ENCODE measurements around the gene RPL22L1. TPM values are rescaled to one million over a fixed set of nuclear protein-coding genes. Genes with fewer than 3 reads are reported as not detected.
A peak's percentile ranks its signal among the peaks of the same experiment; 100 is the strongest.

The RPL22L1 gene
- total RNA-seq, 1 donor from 2014 or later: 71.3 TPM

DNA sequence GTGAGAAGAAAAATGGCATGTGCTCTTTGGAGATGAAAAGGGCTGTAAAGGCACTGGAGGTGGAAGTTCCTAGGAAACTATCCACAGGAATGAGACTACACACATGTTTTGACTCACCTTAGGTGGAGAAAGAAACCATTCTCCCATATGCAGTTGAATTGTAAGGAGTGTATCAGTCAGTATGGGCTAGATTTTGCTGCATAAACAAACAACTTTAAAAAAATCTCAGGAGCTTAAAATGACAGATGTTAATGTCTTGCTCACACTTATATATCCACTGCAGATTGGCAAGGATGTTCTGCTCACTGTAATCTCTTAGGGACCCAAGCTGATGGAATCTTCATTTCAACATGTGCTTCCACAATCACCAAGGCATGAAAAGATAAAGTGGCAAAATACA lies 25.6 kb downstream of the RPL22L1 start:
- Histone ChIP-seq H3K4me3 (ENCODE audit: low read depth, low read length) (no peak overlapping the region), H3K36me3 (ENCODE audit: control insufficient read depth, insufficient read depth, low read length) (no peaks in the 10 kb centered on the region), H3K27me3 (ENCODE audit: control insufficient read depth, insufficient read depth, low read length) (peaks cover 3% of the 10 kb centered on the region)
- TF ChIP-seq, protein P1, sequence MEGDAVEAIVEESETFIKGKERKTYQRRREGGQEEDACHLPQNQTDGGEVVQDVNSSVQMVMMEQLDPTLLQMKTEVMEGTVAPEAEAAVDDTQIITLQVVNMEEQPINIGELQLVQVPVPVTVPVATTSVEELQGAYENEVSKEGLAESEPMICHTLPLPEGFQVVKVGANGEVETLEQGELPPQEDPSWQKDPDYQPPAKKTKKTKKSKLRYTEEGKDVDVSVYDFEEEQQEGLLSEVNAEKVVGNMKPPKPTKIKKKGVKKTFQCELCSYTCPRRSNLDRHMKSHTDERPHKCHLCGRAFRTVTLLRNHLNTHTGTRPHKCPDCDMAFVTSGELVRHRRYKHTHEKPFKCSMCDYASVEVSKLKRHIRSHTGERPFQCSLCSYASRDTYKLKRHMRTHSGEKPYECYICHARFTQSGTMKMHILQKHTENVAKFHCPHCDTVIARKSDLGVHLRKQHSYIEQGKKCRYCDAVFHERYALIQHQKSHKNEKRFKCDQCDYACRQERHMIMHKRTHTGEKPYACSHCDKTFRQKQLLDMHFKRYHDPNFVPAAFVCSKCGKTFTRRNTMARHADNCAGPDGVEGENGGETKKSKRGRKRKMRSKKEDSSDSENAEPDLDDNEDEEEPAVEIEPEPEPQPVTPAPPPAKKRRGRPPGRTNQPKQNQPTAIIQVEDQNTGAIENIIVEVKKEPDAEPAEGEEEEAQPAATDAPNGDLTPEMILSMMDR (IDR thresholded peaks at IDR 0.05; ENCODE audit: insufficient read depth, low read length, severe bottlenecking): no peak
- no peak for FAIRE-seq
- no peak for DNase-seq (ENCODE audit: low read depth)

DNA sequence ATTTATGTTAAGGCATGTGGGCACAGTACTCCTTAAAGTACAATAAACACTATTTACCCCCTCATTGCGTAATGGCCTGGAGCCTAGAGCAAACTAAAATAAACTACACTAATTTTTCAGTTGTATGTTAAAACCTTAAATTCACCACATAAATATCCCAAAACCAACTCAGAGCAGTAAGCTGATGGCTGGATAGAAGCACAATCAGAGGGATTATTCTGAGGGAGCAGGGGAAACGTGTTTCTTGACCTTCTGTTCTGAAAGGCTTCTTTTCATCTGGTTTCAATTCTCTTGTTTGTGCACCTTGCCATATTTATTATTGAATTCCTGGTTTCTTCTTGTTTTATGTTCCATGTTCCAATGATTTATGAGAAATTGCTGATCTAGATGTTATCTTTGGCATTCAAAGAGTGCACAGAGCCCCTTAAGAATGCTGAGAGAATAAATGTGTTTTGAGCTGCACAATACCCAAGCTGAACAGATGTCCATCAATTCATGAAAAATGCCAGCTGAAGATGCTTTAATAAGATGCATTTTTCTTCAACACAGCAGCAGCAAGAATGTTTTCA lies 29.6 kb downstream of the RPL22L1 start:
- peaks cover 4% of the 10 kb centered on the region for H3K27me3 ChIP-seq (ENCODE audit: control insufficient read depth, insufficient read depth, low read length)
- DNase-seq (ENCODE audit: low read depth) (no peak), FAIRE-seq (no peak)

DNA sequence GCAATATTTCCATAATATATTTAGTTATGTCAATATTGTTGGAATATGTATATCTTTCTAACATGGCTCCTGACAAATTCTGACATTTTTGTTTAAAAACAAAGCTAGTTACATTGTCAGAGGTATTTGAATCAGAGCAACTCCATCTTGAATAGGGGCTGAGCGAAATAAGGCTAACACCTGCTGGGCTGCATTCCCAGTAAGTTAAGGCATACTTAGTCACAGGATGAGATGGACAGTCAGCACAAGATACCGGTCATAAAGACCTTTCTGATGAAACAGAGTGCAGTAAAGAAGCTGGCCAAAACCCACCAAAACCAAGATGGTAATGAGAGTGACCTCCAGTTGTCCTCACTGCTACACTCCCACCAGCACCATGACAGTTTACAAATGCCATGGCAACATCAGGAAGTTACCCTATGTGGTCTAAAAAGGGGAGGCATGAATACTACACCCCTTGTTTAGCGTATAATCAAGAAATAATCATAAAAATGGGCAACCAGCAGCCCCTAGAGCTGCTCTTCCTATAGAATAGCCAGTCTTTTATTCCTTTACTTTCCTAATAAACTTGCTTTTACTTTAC lies 30.4 kb downstream of the RPL22L1 start:
- DNase-seq (ENCODE audit: low read depth) (peak; percentile 34), FAIRE-seq (no peak)
- H3K36me3 ChIP-seq (ENCODE audit: control insufficient read depth, insufficient read depth, low read length): no peaks in the 10 kb centered on the region
- H3K27me3 ChIP-seq (ENCODE audit: control insufficient read depth, insufficient read depth, low read length): peaks cover 6% of the 10 kb centered on the region
- TF ChIP-seq, protein P1 (IDR thresholded peaks at IDR 0.05; ENCODE audit: insufficient read depth, low read length, severe bottlenecking): no peak
- no peak overlapping the region for H3K4me3 ChIP-seq (ENCODE audit: low read depth, low read length)

More for the DNA sequence above, 29.6 kb downstream of the RPL22L1 start:
- no peaks in the 10 kb centered on the region for H3K36me3 ChIP-seq (ENCODE audit: control insufficient read depth, insufficient read depth, low read length)
- TF ChIP-seq, protein P1 (IDR thresholded peaks at IDR 0.05; ENCODE audit: insufficient read depth, low read length, severe bottlenecking): no peak
- no peak overlapping the region for H3K4me3 ChIP-seq (ENCODE audit: low read depth, low read length)

DNA sequence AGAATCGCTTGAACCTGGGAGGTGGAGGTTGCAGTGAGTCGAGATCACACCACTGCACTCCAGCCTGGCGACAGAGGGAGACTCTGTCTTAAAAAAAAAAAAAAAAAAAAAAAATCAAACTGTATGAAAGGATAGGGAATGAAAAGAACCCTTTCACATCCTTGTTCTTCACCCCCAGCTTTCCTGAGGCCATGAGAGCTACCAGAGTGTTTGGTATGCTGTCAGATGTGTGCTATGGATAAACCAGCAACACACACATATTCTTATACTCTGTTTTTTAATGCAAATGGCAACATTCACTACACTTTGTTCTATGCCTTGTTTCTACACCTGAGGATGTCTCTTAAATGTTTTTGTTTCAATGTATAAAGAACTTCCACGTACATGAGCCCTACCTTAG lies 33.5 kb downstream of the RPL22L1 start:
- FAIRE-seq (no peak), DNase-seq (ENCODE audit: low read depth) (no peak)
- TF ChIP-seq, protein P1 (IDR thresholded peaks at IDR 0.05; ENCODE audit: insufficient read depth, low read length, severe bottlenecking): no peak
- H3K4me3 ChIP-seq (ENCODE audit: low read depth, low read length): no peak overlapping the region
- peaks cover 6% of the 10 kb centered on the region for H3K27me3 ChIP-seq (ENCODE audit: control insufficient read depth, insufficient read depth, low read length)
- no peaks in the 10 kb centered on the region for H3K36me3 ChIP-seq (ENCODE audit: control insufficient read depth, insufficient read depth, low read length)

DNA sequence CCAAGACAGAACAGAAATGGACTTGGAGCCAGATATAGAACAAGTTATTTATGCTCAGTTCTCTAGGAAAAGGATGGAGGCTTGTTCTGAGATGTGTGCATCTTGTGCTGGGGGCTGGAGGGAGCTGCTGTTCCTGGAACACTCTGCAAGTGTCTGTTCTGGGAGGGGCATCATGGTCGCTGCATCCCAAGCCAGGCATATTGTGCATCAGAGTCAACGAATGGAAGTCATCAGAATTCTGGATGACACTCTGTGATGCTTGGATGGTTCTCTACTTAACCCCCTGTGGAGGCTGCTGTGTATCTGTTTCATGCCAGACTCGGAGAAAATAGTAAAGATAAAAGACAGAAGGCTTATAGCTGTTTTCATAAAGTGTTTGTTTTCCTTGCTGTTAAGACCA lies 34.7 kb downstream of the RPL22L1 start:
- TF ChIP-seq, protein P1 (IDR thresholded peaks at IDR 0.05; ENCODE audit: insufficient read depth, low read length, severe bottlenecking): no peak
- FAIRE-seq: no peak
- Histone ChIP-seq H3K36me3 (ENCODE audit: control insufficient read depth, insufficient read depth, low read length) (no peaks in the 10 kb centered on the region), H3K27me3 (ENCODE audit: control insufficient read depth, insufficient read depth, low read length) (peaks cover 6% of the 10 kb centered on the region), H3K4me3 (ENCODE audit: low read depth, low read length) (no peak overlapping the region)
- DNase-seq (ENCODE audit: low read depth): no peak

DNA sequence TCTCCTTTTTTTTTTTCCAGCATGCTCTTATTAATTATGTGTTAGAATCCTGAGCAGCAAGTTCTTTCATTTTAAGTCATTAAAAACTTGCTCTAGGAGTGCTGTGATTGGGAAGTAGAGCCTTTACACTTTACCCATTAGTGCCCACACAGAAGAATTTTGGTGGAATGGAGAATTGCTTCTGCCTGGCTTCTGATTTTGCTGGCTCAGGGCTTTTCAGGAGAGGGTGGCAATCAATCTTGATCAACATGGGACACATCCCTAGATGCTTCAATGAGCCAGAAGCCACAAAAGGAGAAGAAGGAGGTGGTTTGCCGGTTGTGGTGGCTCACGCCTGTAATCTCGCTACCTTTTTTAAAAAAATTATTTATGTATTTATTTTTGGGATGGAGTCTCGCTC lies 39.4 kb downstream of the RPL22L1 start:
- TF ChIP-seq, protein P1 (IDR thresholded peaks at IDR 0.05; ENCODE audit: insufficient read depth, low read length, severe bottlenecking): no peak
- no peak overlapping the region for H3K4me3 ChIP-seq (ENCODE audit: low read depth, low read length)
- no peak for DNase-seq (ENCODE audit: low read depth)
- peaks cover 11% of the 10 kb centered on the region for H3K27me3 ChIP-seq (ENCODE audit: control insufficient read depth, insufficient read depth, low read length)
- no peaks in the 10 kb centered on the region for H3K36me3 ChIP-seq (ENCODE audit: control insufficient read depth, insufficient read depth, low read length)
- no peak for FAIRE-seq
